CD4-positive, alpha-beta T cell (primary cell): ENCODE results near the gene MANEAL. TPM values are rescaled to one million over a fixed set of nuclear protein-coding genes. Genes with fewer than 3 reads are reported as not detected.

Experiments
- ATAC-seq: fragments of 200-7000 bp; cut with Tn5 transposase; one replicate; pipeline ENCODE4 v1.10.0; 2022; ENCODE audit warnings: mild to moderate bottlenecking; ENCODE audit not compliant: poor library complexity
- CTCF ChIA-PET: fragments of 350-600 bp; sonication (Branson Sonifier 250); formaldehyde crosslinking; loops from one replicate; lab custom pipeline; 2021; ENCODE audit warnings: antibody characterized with exemption, inconsistent platforms; lab: Charles Lee
- POLR2A ChIA-PET: fragments of 350-600 bp; sonication (Branson Sonifier 250); formaldehyde crosslinking; loops from one replicate; lab custom pipeline; 2021; ENCODE audit warnings: antibody characterized with exemption, inconsistent platforms; lab: Charles Lee
- DNase-seq, 14 experiments: peaks; one replicate each; pipeline ENCODE4 v3.0.0-alpha.2; 2013 to 2020; ENCODE audit warnings: mixed read lengths in 2 of 14
- H3K27ac ChIP-seq, 2 donors: one replicate each; pipeline versions ENCODE4 v1.5.1 to v1.7.0; 2013; ENCODE audit warnings: low read length in 2 of 2, low read depth in 1 of 2, mild to moderate bottlenecking in 1 of 2
- H3K27me3 ChIP-seq, 2 experiments: 1 replicate in 1 of 2; 2 replicates in 1 of 2; pipeline versions ENCODE4 v1.6.1 to v1.7.0; 2013; ENCODE audit warnings: low read length in 2 of 2, control low read depth in 1 of 2, mild to moderate bottlenecking in 1 of 2, moderate library complexity in 1 of 2; ENCODE audit not compliant: insufficient read depth in 2 of 2, control insufficient read depth in 1 of 2
- H3K36me3 ChIP-seq: one replicate; pipeline ENCODE4 v1.6.1; 2013; ENCODE audit warnings: low read length, control low read depth; ENCODE audit not compliant: insufficient read depth
- H3K4me1 ChIP-seq: one replicate; pipeline ENCODE4 v1.6.1; 2013; ENCODE audit warnings: low read length, control low read depth; ENCODE audit not compliant: insufficient read depth
- H3K4me3 ChIP-seq: one replicate; pipeline ENCODE4 v1.5.1; 2013; ENCODE audit warnings: mild to moderate bottlenecking, low read length, moderate library complexity
- H3K9me3 ChIP-seq, 2 experiments: 1 replicate in 1 of 2; 2 replicates in 1 of 2; pipeline versions ENCODE4 v1.6.1 to v1.7.0; 2013; ENCODE audit warnings: low read length in 2 of 2, mild to moderate bottlenecking in 2 of 2, control low read depth in 1 of 2, moderate library complexity in 1 of 2; ENCODE audit not compliant: control insufficient read depth in 1 of 2, insufficient read depth in 1 of 2
- H3K27ac Mint-ChIP-seq: one replicate; pipeline ENCODE4 v1.8.0; 2020; ENCODE audit warnings: mixed read lengths
- H3K27me3 Mint-ChIP-seq: one replicate; pipeline ENCODE4 v1.8.0; 2021; ENCODE audit warnings: mixed read lengths
- H3K36me3 Mint-ChIP-seq: one replicate; pipeline ENCODE4 v1.8.0; 2021; ENCODE audit warnings: low read depth, mixed read lengths
- H3K4me1 Mint-ChIP-seq: one replicate; pipeline ENCODE4 v1.8.0; 2021; ENCODE audit warnings: low read depth, mixed read lengths
- H3K4me3 Mint-ChIP-seq: one replicate; pipeline ENCODE4 v1.8.0; 2020; ENCODE audit warnings: mild to moderate bottlenecking, mixed read lengths
- H3K9me3 Mint-ChIP-seq: one replicate; pipeline ENCODE4 v1.8.0; 2020; ENCODE audit warnings: mixed read lengths
- intact Hi-C, 2 experiments: fragments of 100-400 bp; cut with DNase I in 1 of 2; cut with micrococcal nuclease in 1 of 2; formaldehyde crosslinking; loops; one replicate each; pipeline versions ENCODE4 v1.15.1 to v1.9.0; 2023 to 2025; cut with DNase I, micrococcal nuclease
- polyA plus RNA-seq, 2 donors: library from polyadenylated mRNA; unstranded; fragments of 120-200 nt; gene quantifications; one replicate each; pipeline ENCODE4 v1.2.1, GENCODE V29; 2013
- total RNA-seq, 174 experiments: library from RNA in 2 of 174; stranded (reverse) in 2 of 174; gene quantifications; one replicate each; pipeline ENCODE4 v1.2.3 and lab custom pipeline; 2021 to 2026
- TF ChIP-seq, protein P1 (sequence below): fragments of 200-600 bp; IDR thresholded peaks from one replicate; pipeline ENCODE4 v1.8.0; 2022; ENCODE audit warnings: antibody characterized with exemption, mild to moderate bottlenecking

The MANEAL gene, protein sequence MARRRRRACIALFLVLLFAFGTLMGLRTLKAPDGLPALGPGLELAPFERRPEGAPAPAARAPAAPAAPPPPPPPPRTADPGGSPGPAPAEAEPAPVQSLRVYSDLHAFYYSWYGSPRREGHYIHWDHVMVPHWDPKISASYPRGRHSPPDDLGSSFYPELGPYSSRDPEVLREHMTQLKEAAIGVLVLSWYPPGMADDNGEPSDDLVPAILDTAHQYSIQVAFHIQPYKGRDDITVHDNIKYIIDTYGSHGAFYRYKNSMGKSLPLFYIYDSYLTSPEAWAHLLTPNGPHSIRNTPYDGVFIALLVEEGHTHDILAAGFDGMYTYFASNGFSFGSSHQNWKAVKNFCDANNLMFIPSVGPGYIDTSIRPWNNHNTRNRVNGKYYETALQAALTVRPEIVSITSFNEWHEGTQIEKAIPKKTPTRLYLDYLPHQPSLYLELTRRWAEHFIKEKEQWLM
- total RNA-seq (under 1 TPM; 0.33 to 0.53 TPM), total RNA-seq (lab: John Stamatoyannopoulos, UW) (0.45 to 7.5 (median 2.4) reads per million in 172 experiments)
- polyA plus RNA-seq (2013, experiment 1 of 2): 1.6 TPM
- polyA plus RNA-seq (2013, experiment 2 of 2): 1.6 TPM

- TF ChIP-seq, protein P1, sequence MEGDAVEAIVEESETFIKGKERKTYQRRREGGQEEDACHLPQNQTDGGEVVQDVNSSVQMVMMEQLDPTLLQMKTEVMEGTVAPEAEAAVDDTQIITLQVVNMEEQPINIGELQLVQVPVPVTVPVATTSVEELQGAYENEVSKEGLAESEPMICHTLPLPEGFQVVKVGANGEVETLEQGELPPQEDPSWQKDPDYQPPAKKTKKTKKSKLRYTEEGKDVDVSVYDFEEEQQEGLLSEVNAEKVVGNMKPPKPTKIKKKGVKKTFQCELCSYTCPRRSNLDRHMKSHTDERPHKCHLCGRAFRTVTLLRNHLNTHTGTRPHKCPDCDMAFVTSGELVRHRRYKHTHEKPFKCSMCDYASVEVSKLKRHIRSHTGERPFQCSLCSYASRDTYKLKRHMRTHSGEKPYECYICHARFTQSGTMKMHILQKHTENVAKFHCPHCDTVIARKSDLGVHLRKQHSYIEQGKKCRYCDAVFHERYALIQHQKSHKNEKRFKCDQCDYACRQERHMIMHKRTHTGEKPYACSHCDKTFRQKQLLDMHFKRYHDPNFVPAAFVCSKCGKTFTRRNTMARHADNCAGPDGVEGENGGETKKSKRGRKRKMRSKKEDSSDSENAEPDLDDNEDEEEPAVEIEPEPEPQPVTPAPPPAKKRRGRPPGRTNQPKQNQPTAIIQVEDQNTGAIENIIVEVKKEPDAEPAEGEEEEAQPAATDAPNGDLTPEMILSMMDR: no peak
- intact Hi-C loops: loop anchor here in 1 of 2 experiments (1.0 kb wide), 1 partner anchor 31 kb away; no protein-coding TSS in a partner anchor
These were observed at the start of gene MANEAL for GRCh38 chr1:37793773-37794371. TSS of gene MANEAL (plus strand) at chr1:37793847. CDS start at chr1:37794183, 336 bp downstream.

DNA sequence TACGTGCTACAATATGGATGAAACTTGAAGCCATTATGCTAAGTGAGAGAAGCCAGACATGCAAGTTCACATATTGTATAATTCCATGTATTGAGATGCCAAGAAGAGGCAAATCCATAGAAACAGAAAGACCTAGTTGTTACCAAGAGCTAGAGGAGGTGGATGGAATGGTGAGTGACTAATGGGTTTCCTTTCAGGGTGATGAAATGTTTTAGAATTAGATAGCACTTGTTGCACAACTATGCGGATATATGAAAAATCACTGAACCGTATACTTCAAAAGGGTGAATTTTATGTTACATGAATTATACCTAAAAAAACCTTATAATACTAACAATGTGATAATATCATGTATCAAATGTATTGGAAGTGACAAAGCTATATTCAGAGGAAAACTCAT, 46.8 kb upstream of the MANEAL start:
- peaks cover 3 to 4% of the 10 kb centered on the region in 2 experiments for H3K9me3 ChIP-seq
- ChIA-PET CTCF (no interaction called here), POLR2A (no interaction called here)
- H3K27me3 ChIP-seq: peaks cover 12 to 28% of the 10 kb centered on the region in 2 experiments
- H3K4me3 ChIP-seq: no peak overlapping the region
- peaks cover 60% of the 10 kb centered on the region for H3K27me3 Mint-ChIP-seq
- ATAC-seq: no peak
- no peak for DNase-seq
- TF ChIP-seq, protein P1: no peak
- H3K36me3 ChIP-seq: no peaks in the 10 kb centered on the region
- no peaks in the 10 kb centered on the region for H3K4me1 Mint-ChIP-seq
- peaks cover 4% of the 10 kb centered on the region for H3K9me3 Mint-ChIP-seq
- H3K27ac Mint-ChIP-seq: no peak overlapping the region
- H3K4me3 Mint-ChIP-seq: no peak overlapping the region
- intact Hi-C loops: no loop called here
- no peaks in the 10 kb centered on the region for H3K4me1 ChIP-seq
- no peaks in the 10 kb centered on the region for H3K36me3 Mint-ChIP-seq
- H3K27ac ChIP-seq: no peak overlapping the region

More at GRCh38 chr1:37793773-37794371, at the start of gene MANEAL:
- H3K4me3 ChIP-seq: peak within 1 kb of the TSS; percentile 43
- peaks cover 53% of the 10 kb centered on the region for H3K27me3 Mint-ChIP-seq
- H3K9me3 ChIP-seq: peaks cover 0 to 13% of the 10 kb centered on the region in 2 experiments
- ChIA-PET CTCF (no interaction called here), POLR2A (interaction anchor here (0.7 kb wide), 1 partner anchor 14 kb away, joined by 4 read pairs; the partner anchor contains the start of genes C1orf122 and YRDC)
- no peaks in the 10 kb centered on the region for H3K9me3 Mint-ChIP-seq
- H3K27ac ChIP-seq: no peak within 1 kb of the TSS
- peak; percentile 75 for ATAC-seq
- H3K4me3 Mint-ChIP-seq: peak within 1 kb of the TSS; percentile 84
- peaks cover 20 to 21% of the 10 kb centered on the region in 2 experiments for H3K27me3 ChIP-seq
- no peaks in the 10 kb centered on the region for H3K36me3 ChIP-seq
- H3K4me1 ChIP-seq: peaks cover 19% of the 10 kb centered on the region
- DNase-seq: peak in 7 of 14 experiments; percentile 21 to 67 (median 34)
- H3K36me3 Mint-ChIP-seq: peaks cover under 1% of the 10 kb centered on the region
- H3K27ac Mint-ChIP-seq: no peak within 1 kb of the TSS
- H3K4me1 Mint-ChIP-seq: no peaks in the 10 kb centered on the region

DNA sequence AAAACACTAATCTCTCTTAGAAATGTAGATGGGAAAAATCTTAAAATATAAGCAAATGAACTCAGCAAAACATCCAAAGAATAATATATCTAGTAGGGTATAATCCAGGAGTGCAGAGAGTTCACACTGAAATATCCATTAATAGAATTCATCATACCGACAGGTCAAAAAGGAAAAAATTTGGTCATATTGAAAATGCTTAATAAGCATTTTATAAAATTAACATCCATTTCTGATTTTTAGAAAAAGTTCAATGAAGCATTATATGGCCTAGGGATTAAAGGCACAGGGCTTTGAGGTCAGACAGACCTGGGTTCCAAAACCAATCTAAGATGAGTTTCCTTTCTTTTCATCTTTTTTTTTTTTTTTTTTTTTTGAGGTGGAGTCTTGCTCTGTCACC, 45.1 kb upstream of the MANEAL start:
- peaks cover 7% of the 10 kb centered on the region for H3K4me1 ChIP-seq

More for the DNA sequence above, 45.1 kb upstream of the MANEAL start:
- H3K27me3 ChIP-seq: peaks cover 16 to 31% of the 10 kb centered on the region in 2 experiments
- H3K27me3 Mint-ChIP-seq: peaks cover 54% of the 10 kb centered on the region
- H3K27ac ChIP-seq: no peak overlapping the region
- DNase-seq (no peak), ATAC-seq (no peak)
- peaks cover 4% of the 10 kb centered on the region for H3K4me1 Mint-ChIP-seq
- H3K27ac Mint-ChIP-seq: no peak overlapping the region
- no peak overlapping the region for H3K4me3 Mint-ChIP-seq
- CTCF ChIA-PET: no interaction called here
- H3K9me3 ChIP-seq: peaks cover 0 to 9% of the 10 kb centered on the region in 2 experiments
- no peaks in the 10 kb centered on the region for H3K36me3 Mint-ChIP-seq
- H3K36me3 ChIP-seq: no peaks in the 10 kb centered on the region
- intact Hi-C loops: no loop called here
- no peak overlapping the region for H3K4me3 ChIP-seq
- H3K9me3 Mint-ChIP-seq: peaks cover 4% of the 10 kb centered on the region
- POLR2A ChIA-PET: no interaction called here
- TF ChIP-seq, protein P1: no peak
